ENCODE measurements around the gene DPT. TPM values are rescaled to one million over a fixed set of nuclear protein-coding genes. Genes with fewer than 3 reads are reported as not detected.
"Not testable (repeated sequence)": the region's sequence is repeated elsewhere in the genome, so short reads cannot be mapped to it uniquely, and the experiment has no call there.

Gene DPT
- total and polyA plus RNA-seq, 2 of the 4 experiments (the other 2 are of a cell fraction) = not detected

DNA sequence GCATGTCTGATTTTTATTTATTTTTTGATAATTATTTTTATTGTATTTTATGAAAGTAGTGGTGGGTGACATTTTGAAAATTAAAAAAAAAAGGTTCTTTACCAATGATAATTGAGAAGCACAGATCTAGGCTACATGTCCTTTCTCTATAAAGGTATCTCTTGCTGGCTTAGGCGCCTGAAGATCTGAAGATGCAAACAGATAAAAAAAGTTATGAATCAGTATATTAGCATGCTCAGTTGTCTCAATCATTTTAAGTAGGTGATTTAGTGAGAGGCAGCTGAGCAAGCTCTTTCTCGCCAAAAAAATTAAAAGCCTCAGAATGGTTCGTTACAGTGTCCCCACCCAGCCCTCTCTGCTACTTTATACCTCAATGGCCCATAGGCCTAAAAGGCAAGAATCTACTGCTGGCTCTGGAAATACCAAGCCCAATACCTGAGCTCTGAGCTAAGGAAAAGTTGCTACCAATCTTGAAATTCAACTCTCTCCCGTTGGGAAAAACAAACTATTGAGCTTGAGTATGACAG lies 42.2 kb upstream of the DPT start:
- Histone ChIP-seq H2AFZ (replicated peaks; ENCODE audit: low read length, poor library complexity) (no peak overlapping the region), H2BK15ac (ENCODE audit: low read depth, low read length) (no peak overlapping the region), H3K18ac (ENCODE audit: low read depth, low read length) (no peak overlapping the region), H4K20me1 (ENCODE audit: insufficient read depth, low read length) (no peaks in the 10 kb centered on the region), H3K4me2 (ENCODE audit: low read depth, low read length) (no peak overlapping the region), H2AK9ac (replicated peaks; ENCODE audit: low read depth, low read length, poor library complexity) (no peak overlapping the region), H2BK120ac (ENCODE audit: low read depth, low read length) (no peak overlapping the region), H3K4ac (ENCODE audit: low read depth, low read length) (no peak overlapping the region), H4K5ac (ENCODE audit: low read depth, low read length) (no peak overlapping the region), H2AK5ac (ENCODE audit: low read depth, low read length) (no peak overlapping the region), H3K9ac (ENCODE audit: low read depth, low read length) (no peak overlapping the region), H2BK5ac (ENCODE audit: low read depth, low read length, poor library complexity, severe bottlenecking) (no peak overlapping the region), H3K9me1 (ENCODE audit: insufficient read depth, low read length) (no peaks in the 10 kb centered on the region), H3K27me3 (ENCODE audit: control insufficient read depth, insufficient read depth, low read length) (no peaks in the 10 kb centered on the region), H3K79me1 (ENCODE audit: low read depth in 1 of 2, low read length in 2 of 2) (no peaks in the 10 kb centered on the region), H4K91ac (ENCODE audit: insufficient read depth, low read depth, low read length) (no peak overlapping the region), H3K4me3 (ENCODE audit: insufficient read depth, low read depth, low read length) (no peak overlapping the region), H4K8ac (ENCODE audit: low read depth in 2 of 2, low read length in 2 of 2) (no peak overlapping the region), H3K4me1 (ENCODE audit: control insufficient read depth, insufficient read depth, low read length) (no peaks in the 10 kb centered on the region), H3K9me3 (ENCODE audit: control insufficient read depth, insufficient read depth, low read length) (no peaks in the 10 kb centered on the region), H3K27ac (ENCODE audit: insufficient read depth, low read length) (no peak overlapping the region), H3K56ac (ENCODE audit: extremely low read depth, insufficient read depth, low read length) (no peak overlapping the region), H3K14ac (replicated peaks; ENCODE audit: low read depth, low read length) (no peak overlapping the region), H2BK20ac (ENCODE audit: low read depth, low read length) (no peak overlapping the region), H3K36me3 (ENCODE audit: control insufficient read depth, insufficient read depth, low read length) (no peaks in the 10 kb centered on the region), H3K23ac (ENCODE audit: low read depth, low read length) (no peak overlapping the region)
- POLR2A ChIA-PET (ENCODE audit: unreplicated experiment) = no interaction called here
- DNase-seq = no peak
- WGBS, 2 experiments (ENCODE audit: extremely low coverage in 2 of 2, insufficient read length in 1 of 2) = no CpG with 5 or more reads among the region's 4 CpGs
- no peak for TF ChIP-seq RFX5 (IDR thresholded peaks at IDR 0.05; ENCODE audit: low read depth, low read length)
- TF ChIP-seq MAZ (IDR thresholded peaks at IDR 0.05; ENCODE audit: borderline replicate concordance, low read depth, low read length) = no peak
- TF ChIP-seq POLR2A (IDR thresholded peaks at IDR 0.05; ENCODE audit: low read depth, low read length) = no peak
- TF ChIP-seq FOS (IDR thresholded peaks at IDR 0.05; ENCODE audit: low read depth, low read length) = no peak
- ATAC-seq (ENCODE audit: low read depth) = no peak
- dilution Hi-C loops (cut with HindIII; ENCODE audit: low sequenced_read_pairs, unreplicated experiment) (no loop called here), in situ Hi-C loops (cut with MboI; ENCODE audit: low sequenced_read_pairs) (no loop called here), intact Hi-C loops (cut with micrococcal nuclease) (no loop called here)
- CTCF ChIA-PET = no interaction called here
- BruUV-seq (replicated peaks) = no TSS peak

DNA sequence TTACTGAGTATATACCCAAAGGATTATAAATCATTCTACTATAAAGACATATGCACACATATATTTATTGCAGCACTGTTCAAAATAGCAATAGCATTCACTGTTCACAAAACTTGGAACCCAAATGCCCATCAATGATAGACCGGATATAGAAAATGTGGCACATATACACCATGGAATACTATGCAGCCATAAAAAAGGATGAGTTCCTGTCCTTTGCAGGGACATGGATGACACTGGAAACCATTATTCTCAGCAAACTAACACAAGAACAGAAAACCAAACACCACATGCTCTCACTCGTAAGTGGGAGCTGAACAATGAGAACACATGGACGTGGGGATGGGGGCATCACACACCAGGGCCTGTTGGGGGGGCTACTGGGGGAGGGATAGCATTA lies 40.9 kb upstream of the DPT start:
- ATAC-seq (ENCODE audit: low read depth); H2AK5ac ChIP-seq (ENCODE audit: low read depth, low read length); H4K8ac ChIP-seq (ENCODE audit: low read depth in 2 of 2, low read length in 2 of 2); H3K18ac ChIP-seq (ENCODE audit: low read depth, low read length); H4K91ac ChIP-seq (ENCODE audit: insufficient read depth, low read depth, low read length); H3K23ac ChIP-seq (ENCODE audit: low read depth, low read length); H3K56ac ChIP-seq (ENCODE audit: extremely low read depth, insufficient read depth, low read length); H2BK120ac ChIP-seq (ENCODE audit: low read depth, low read length); H3K9me1 ChIP-seq (ENCODE audit: insufficient read depth, low read length); H2BK20ac ChIP-seq (ENCODE audit: low read depth, low read length); H3K27ac ChIP-seq (ENCODE audit: insufficient read depth, low read length); H3K36me3 ChIP-seq (ENCODE audit: control insufficient read depth, insufficient read depth, low read length); in situ Hi-C loops (cut with MboI; ENCODE audit: low sequenced_read_pairs); H2BK15ac ChIP-seq (ENCODE audit: low read depth, low read length); H3K27me3 ChIP-seq (ENCODE audit: control insufficient read depth, insufficient read depth, low read length); H3K79me1 ChIP-seq (ENCODE audit: low read depth in 1 of 2, low read length in 2 of 2); intact Hi-C loops (cut with micrococcal nuclease); H3K9ac ChIP-seq (ENCODE audit: low read depth, low read length); dilution Hi-C loops (cut with HindIII; ENCODE audit: low sequenced_read_pairs, unreplicated experiment); H2AFZ ChIP-seq (replicated peaks; ENCODE audit: low read length, poor library complexity); H4K5ac ChIP-seq (ENCODE audit: low read depth, low read length); H3K14ac ChIP-seq (replicated peaks; ENCODE audit: low read depth, low read length); DNase-seq; CTCF ChIA-PET; BruUV-seq (replicated peaks); POLR2A ChIA-PET (ENCODE audit: unreplicated experiment); H3K4ac ChIP-seq (ENCODE audit: low read depth, low read length); H2BK5ac ChIP-seq (ENCODE audit: low read depth, low read length, poor library complexity, severe bottlenecking); H4K20me1 ChIP-seq (ENCODE audit: insufficient read depth, low read length); H3K4me2 ChIP-seq (ENCODE audit: low read depth, low read length); H3K4me3 ChIP-seq (ENCODE audit: insufficient read depth, low read depth, low read length); H2AK9ac ChIP-seq (replicated peaks; ENCODE audit: low read depth, low read length, poor library complexity); H3K4me1 ChIP-seq (ENCODE audit: control insufficient read depth, insufficient read depth, low read length); H3K9me3 ChIP-seq (ENCODE audit: control insufficient read depth, insufficient read depth, low read length): not testable (repeated sequence)
- no CpG with 5 or more reads among the region's 3 CpGs for WGBS, 2 experiments (ENCODE audit: extremely low coverage in 2 of 2, insufficient read length in 1 of 2)
